T1000 (cell line): ENCODE data around the gene RNF113B.

Source experiments
- DNase-seq: peaks from one replicate; lab custom pipeline; 2025; ENCODE audit warnings: mixed read lengths; lab: John Stamatoyannopoulos, UW

Gene RNF113B

GRCh38 chr13:98176777-98177608 is at the start of gene RNF113B:
Gene RNF113B, minus strand, starts transcription at chr13:98177269. Its CDS starts 33 bp downstream, at chr13:98177236.
- no peak for DNase-seq

DNA sequence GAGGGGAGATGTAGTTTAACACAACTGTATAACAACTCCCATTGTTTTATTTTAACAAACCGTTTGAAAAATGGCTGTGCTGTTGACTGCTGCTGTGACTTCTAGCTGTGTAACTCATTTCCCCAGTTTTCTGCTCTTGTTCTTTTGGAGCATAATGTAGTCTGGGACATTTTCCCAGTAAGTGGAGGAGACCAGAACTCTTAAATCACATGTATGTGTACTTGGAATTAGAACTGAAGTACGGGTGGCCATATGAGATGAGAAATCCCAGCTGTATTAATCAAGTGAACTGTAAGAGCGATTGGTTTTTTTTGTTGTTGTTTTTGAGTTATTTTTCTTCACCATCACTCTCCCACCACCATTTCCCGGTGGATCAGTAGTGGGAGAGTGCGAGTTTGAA is 49.4 kb upstream of the RNF113B start:
- no peak for DNase-seq

DNA sequence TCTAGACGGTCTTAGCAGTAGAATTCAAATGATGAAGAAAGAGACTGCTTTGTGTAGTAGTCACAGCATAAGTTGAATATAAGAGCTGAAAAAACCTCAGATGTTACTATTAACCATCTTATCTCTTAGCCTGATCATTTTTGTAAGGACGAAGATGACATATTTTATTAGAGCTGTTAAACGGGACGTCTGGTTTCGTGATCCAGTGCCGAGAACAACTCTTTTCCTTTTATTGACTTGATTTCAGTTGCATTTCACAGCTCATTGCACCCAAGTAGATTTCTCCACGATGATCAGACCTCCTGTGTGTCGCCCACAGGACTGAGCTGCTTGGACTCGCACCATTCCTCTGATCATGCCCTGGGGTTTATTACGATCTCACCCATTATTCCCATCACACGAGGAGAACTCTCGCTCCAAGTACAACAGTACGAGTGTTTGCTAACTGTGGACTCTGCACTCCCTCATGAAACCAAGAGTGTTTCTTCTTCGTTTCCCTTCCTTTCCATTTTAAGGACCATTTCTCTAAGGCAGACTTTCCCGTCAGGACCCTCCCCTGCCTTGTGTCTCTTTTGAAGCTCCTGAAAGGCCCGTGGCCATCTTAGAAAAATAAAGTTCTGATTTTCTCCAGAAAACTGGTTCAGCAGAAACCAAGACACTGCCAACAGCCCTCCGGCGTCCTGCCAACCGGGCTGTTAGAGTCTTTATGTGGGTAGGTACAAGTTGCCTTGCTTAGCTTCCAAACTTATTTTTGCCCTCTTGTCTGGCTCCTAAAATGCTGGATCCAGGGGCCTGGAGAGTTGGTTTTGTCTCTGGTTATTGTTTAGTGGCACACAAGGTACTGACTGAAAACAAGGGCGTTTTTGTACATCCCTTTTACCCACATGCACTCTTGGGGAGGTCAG is 48.2 kb upstream of the RNF113B start:
- DNase-seq, result no peak

GRCh38 chr13:98224557-98224956 is 47.5 kb upstream of the RNF113B start:
- no peak for DNase-seq

GRCh38 chr13:98223741-98224140 is 46.7 kb upstream of the RNF113B start:
- no peak for DNase-seq

DNA sequence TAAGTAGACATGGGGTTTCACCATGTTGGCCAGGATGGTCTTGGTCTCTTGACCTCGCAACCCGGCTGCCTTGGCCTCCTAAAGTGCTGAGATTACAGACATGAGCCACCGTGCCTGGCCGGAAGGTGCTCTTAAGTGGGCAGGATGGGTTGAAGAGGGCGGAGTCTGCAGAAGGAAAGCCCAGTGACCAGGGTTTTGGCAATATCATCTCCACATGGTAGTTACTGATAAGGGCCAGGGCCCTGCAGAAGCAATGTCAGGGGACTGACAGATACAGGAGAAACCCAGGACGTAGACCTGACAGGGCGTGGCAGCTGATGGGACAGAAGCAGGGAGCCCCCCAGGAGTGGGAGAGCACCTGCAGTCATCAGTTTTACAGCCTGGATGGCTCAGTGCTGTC is 45.7 kb upstream of the RNF113B start:
- no peak for DNase-seq

- no peak for DNase-seq
Observed at GRCh38 chr13:98222081-98222554, 45.0 kb upstream of the RNF113B start.

- no peak for DNase-seq
Observed at GRCh38 chr13:98221234-98221633, 44.2 kb upstream of the RNF113B start.

DNA sequence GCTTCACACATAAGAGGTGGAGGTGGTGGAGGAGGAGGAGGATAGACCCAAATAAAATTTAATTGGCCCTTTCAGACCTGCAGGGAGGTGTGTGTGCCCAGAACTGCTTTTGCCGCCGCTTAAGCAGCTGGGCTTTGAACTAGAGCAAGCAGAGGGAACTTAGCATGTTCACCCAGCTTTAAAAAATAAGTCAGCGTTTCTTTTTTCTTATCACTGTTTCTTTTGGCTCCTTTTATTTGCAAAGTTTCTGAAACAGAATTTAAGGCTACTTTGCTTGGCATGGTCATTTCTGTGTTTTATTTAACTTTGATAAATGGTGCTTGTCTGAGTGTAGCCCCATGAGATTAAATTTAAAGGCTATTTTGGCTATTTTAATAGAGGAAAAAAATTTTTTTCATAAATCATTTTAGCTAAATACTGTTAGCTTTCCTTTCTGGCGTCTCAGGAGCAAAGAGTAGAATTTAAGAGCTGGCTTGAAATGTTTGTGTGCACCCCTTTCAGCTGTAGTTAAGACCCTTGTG is 43.3 kb upstream of the RNF113B start:
- no peak for DNase-seq

DNA sequence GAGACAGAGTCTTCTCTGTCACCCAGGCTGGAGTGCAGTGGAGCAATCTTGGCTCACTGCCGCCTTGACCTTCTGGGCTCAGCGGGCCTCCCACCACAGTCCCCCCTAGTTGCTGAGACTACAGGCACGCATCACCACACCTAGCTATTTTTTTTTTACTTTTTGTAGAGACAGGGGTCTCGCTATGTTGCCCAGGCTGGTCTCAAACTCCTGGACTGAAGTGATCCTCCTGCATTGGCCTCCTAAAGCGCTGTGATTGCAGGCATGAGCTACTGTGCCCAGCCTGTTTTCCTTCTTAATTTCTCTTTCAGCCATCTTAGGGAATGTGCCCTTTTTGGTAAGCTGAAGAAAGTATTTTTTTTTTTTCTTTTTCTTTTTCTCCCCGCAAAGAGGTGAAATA is 42.6 kb upstream of the RNF113B start:
- no peak for DNase-seq

DNA sequence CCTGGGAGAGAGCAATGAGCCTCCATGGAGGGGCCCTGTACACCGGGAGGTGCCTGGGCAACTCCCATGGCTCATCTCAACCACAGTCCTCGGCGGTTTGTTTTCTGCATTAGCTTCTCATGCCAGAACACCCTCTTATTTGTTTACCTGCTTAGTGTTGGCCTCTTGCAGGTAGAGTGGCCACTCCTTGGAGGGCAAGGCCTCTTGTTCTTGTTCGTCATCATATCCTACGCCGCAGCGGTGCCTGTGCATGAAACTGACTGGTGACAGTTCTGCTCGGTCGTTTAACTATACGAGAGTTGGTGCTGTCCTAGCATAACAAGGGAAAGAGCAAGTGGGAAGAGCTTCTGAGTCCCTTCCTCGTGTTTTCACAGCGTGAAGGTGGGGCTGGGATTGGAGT is 40.5 kb upstream of the RNF113B start:
- no peak for DNase-seq

GRCh38 chr13:98216711-98217285 is 39.7 kb upstream of the RNF113B start:
- no peak for DNase-seq

DNA sequence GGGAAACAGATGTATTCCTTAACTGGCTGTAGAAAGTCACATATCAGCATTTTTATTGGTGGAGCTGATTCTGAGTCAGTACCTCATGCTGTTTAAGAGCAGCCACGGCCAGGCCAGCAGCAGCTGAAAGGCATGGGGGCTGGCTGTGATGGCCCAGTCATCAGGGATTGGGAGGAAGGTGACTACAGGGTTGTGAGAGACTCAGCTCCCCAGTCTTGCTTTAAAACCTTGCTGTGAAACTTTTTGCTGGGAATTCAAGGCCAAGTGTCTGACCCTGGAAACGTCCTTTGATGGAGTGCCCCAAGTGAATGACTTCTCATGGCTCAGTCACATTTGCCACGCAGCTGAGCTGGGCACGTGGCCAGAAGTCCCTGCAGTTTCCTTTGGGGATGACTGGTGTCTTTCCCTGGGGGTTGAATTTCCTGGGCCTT is 39.1 kb upstream of the RNF113B start:
- DNase-seq, result peak; percentile 59

- no peak for DNase-seq
Observed at GRCh38 chr13:98215508-98215907, 38.4 kb upstream of the RNF113B start.

GRCh38 chr13:98214707-98215106 is 37.6 kb upstream of the RNF113B start:
- DNase-seq, result no peak

DNA sequence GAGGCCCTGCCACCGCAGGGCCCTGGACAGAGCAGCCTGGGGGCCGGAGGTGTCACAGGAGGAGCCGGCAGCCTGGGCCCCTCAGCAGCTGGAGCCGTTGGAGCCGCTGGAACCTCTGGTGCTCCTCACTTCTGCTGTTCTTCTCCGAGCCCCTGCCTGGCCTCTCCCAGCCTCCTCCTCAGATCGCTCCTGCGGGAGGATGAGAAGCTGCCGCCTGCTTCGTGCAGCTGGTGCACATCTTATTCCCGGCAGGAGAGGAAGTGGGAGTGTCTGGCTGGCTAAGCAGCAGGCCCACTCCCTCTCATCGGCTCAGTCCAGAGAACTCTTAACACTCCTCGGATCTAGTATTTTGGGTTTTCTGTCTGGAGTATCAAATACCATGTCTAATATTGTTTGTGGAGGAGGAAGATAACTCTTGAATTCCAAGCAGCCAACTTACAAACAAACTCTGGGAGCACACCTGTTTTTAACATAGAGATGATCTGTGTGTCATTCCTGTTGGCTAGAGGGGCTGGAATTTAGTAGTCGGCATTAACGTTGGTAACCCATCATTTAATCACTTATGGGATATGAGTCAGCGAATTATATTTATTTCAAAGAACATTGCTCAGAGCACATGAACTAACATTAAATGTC is 37.1 kb upstream of the RNF113B start:
- DNase-seq, result no peak

DNA sequence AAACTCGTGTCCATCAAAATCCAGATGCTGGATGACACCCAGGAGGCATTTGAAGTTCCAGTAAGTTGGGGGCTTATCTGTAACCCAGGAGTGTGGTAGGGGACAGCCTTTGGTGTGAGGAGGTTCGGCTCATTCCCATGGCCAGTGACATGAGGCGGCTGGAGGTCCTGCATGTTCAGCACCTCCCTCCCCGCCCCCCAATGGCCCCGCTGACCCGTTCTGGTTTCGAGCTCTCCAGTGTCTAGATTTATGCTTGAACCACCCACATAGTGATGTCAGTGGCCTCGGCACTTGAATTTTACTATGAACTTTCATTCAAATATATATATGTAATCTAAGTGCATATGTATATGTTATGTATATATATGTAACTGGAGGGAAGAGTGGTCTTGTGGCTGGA is 36.3 kb upstream of the RNF113B start:
- no peak for DNase-seq

DNA sequence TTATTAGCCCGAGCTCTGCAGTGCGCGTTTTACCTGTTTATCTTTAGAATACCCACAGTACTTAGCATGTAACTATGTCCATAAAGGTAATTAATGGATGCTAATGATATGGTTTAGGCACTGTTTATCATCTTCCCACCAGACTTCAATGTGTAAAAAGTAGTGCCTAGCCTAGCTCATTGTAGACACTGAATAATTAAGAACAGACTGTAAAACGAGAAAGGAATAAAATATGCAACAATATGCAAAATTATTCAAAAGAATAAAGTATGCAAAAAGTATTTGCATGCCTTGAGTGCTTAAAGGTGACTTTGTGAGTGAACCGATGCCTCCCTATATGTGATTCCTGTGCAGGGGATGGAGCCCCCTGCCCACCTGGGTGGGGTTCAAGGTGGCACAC is 35.7 kb upstream of the RNF113B start:
- DNase-seq, result no peak

DNA sequence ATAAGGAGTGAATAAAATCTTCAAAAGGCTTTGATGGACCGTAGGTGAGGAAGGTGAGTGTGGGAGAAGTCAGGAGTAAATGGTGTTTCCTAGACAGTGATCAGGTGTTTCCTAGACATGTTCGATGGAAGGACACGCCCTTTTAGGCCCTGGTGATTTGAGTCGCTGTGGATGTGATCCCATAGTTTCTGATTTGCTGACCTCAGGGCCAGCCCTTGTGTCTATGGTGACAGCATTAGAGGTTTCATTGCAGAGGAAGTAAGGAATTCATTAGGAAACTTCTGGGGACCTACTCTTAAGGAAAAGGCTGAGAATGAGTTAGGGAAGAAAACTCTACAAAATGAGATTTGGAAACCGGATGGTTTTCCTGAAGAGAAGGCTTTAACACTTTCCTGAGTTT is 31.5 kb upstream of the RNF113B start:
- no peak for DNase-seq

GRCh38 chr13:98207416-98207815 is 30.3 kb upstream of the RNF113B start:
- DNase-seq, result no peak

GRCh38 chr13:98206946-98207345 is 29.9 kb upstream of the RNF113B start:
- no peak for DNase-seq

DNA sequence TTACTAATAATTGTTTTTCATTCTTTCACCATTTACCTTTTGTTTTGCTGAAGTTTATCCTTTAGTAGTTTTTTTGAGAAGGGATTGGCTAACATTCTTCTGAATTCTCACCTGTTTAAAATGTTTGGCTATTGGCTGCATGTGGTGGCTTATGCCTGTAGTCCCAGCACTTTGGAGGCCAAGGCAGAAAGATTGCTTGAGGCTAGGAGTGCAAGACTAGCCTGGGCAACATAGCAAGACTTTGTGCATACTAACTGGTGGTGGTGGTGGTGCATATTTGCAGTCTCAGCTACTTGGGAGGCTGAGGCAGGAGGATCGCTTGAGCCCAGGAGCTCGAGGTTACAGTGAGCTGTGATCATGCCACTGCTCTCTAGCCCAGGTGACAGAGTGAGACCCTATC is 27.5 kb upstream of the RNF113B start:
- DNase-seq, result no peak
